Keratinocyte (primary cell): Measurements from ENCODE around the gene TUBA1A. TPM values are rescaled to one million over a fixed set of nuclear protein-coding genes. Genes with fewer than 3 reads are reported as not detected.

Experiments used
- DNase-seq: peaks from one replicate; pipeline ENCODE4 v3.0.0-alpha.2; 2011; ENCODE audit warnings: low read depth, missing footprints, low spot score
- FAIRE-seq: peaks from 2 replicates; lab custom pipeline; 2011; peaks lifted over from hg19 to GRCh38; lab: Jason Lieb, UNC
- H2AFZ ChIP-seq: 2 replicates; pipeline ENCODE4 v1.6.0; 2012; ENCODE audit warnings: low read length, control low read depth, inconsistent platforms; ENCODE audit not compliant: control insufficient read depth
- H3K27ac ChIP-seq: 2 replicates; pipeline ENCODE4 v1.5.1; 2011; ENCODE audit warnings: low read length; ENCODE audit not compliant: control insufficient read depth, insufficient read depth
- H3K27me3 ChIP-seq: 3 replicates; pipeline ENCODE4 v1.6.0; 2011; ENCODE audit warnings: low read length; ENCODE audit not compliant: control insufficient read depth, insufficient read depth; ENCODE audit errors: extremely low read depth
- H3K36me3 ChIP-seq, 2 experiments: 2 replicates in 1 of 2; 3 replicates in 1 of 2; pipeline ENCODE4 v1.5.1; 2011; ENCODE audit warnings: low read length in 2 of 2, mild to moderate bottlenecking in 1 of 2; ENCODE audit not compliant: control insufficient read depth in 2 of 2, insufficient read depth in 2 of 2; ENCODE audit errors: extremely low read depth in 1 of 2
- H3K4me1 ChIP-seq: 3 replicates; pipeline ENCODE4 v1.5.1; 2011; ENCODE audit warnings: low read length; ENCODE audit not compliant: control insufficient read depth, insufficient read depth; ENCODE audit errors: extremely low read depth
- H3K4me2 ChIP-seq: 3 replicates; pipeline ENCODE4 v1.6.0; 2011; ENCODE audit warnings: low read depth, low read length; ENCODE audit not compliant: control insufficient read depth, insufficient read depth; ENCODE audit errors: extremely low read depth
- H3K4me3 ChIP-seq, 3 experiments: fragments of 200-600 bp in 1 of 3; sonication (generic) in 1 of 3; 2 replicates in 2 of 3; 3 replicates in 1 of 3; pipeline ENCODE4 v1.5.1; 2011 to 2016; ENCODE audit warnings: low read length in 3 of 3, mild to moderate bottlenecking in 3 of 3, control low read depth in 2 of 3, inconsistent platforms in 1 of 3, low read depth in 1 of 3, mixed read lengths in 1 of 3, mixed run types in 1 of 3, moderate library complexity in 1 of 3; ENCODE audit not compliant: control insufficient read depth in 2 of 3, insufficient read depth in 2 of 3; ENCODE audit errors: extremely low read depth in 1 of 3
- H3K79me2 ChIP-seq: 2 replicates; pipeline ENCODE4 v1.6.0; 2012; ENCODE audit warnings: low read length; ENCODE audit not compliant: control insufficient read depth, insufficient read depth
- H3K9ac ChIP-seq: 3 replicates; pipeline ENCODE4 v1.6.0; 2011; ENCODE audit warnings: low read length; ENCODE audit not compliant: control insufficient read depth, insufficient read depth; ENCODE audit errors: extremely low read depth
- H3K9me1 ChIP-seq: 3 replicates; pipeline ENCODE4 v1.6.0; 2011; ENCODE audit warnings: low read length; ENCODE audit not compliant: control insufficient read depth, insufficient read depth; ENCODE audit errors: extremely low read depth
- H3K9me3 ChIP-seq: 2 replicates; pipeline ENCODE4 v1.5.1; 2012; ENCODE audit warnings: low read depth, low read length; ENCODE audit not compliant: control insufficient read depth
- H4K20me1 ChIP-seq: 3 replicates; pipeline ENCODE4 v1.6.0; 2011; ENCODE audit warnings: low read length; ENCODE audit not compliant: control insufficient read depth, insufficient read depth; ENCODE audit errors: extremely low read depth
- CTCF ChIP-seq, 3 experiments: IDR thresholded peaks in 1 of 3; conservative IDR thresholded peaks in 1 of 3; optimal IDR thresholded peaks in 1 of 3; 2 replicates in 2 of 3; 3 replicates in 1 of 3; pipeline versions ENCODE3 to v1.5.1; 2011; ENCODE audit warnings: low read length in 3 of 3, mild to moderate bottlenecking in 3 of 3, moderate library complexity in 2 of 3, control low read depth in 1 of 3, inconsistent platforms in 1 of 3; ENCODE audit not compliant: insufficient read depth in 2 of 3; ENCODE audit errors: extremely low read depth in 1 of 3
- EZH2 ChIP-seq: IDR thresholded peaks from one replicate; pipeline ENCODE4 v1.6.1; 2012; ENCODE audit warnings: inconsistent platforms, mild to moderate bottlenecking, low read length, moderate library complexity
- dilution Hi-C: fragments of 300-500 bp; cut with MboI; formaldehyde crosslinking; loops from one replicate; pipeline ENCODE4 v1.7.0; 2020; ENCODE audit warnings: low sequenced_read_pairs; ENCODE audit not compliant: extremely low pct_ligation_motif_present
- polyA plus RNA-seq, 5 experiments: library from polyadenylated mRNA; depleted of rRNA in 3 of 5; stranded (reverse) in 3 of 5; stranded (forward) in 1 of 5; unstranded in 1 of 5; fragments of >200 nt; gene quantifications; 1 replicate in 1 of 5; 2 replicates in 3 of 5; 3 replicates in 1 of 5; pipeline versions ENCODE4 v1.2.1 to v1.2.3, GENCODE V29; 2011 to 2012; ENCODE audit warnings: missing spikeins in 2 of 5, low read depth in 1 of 5, low replicate concordance in 1 of 5

The TUBA1A gene
- polyA plus RNA-seq, 1 donor (not counting 4 experiments of a cell fraction or from before 2014, with no cell fraction given) = 288 TPM

- no peaks in the 10 kb centered on the region for H3K27me3 ChIP-seq
- H2AFZ ChIP-seq = no peak overlapping the region
- TF ChIP-seq CTCF (optimal IDR thresholded peaks at IDR 0.05 in 1 of 3, IDR thresholded peaks at IDR 0.05 in 1 of 3, conservative IDR thresholded peaks at IDR 0.05 in 1 of 3; ENCODE audit: extremely low read depth in 1 of 3, insufficient read depth in 2 of 3, low read length in 3 of 3) (no peak), EZH2 (no peak)
- no peak overlapping the region for H3K9ac ChIP-seq
- no peak overlapping the region for H3K27ac ChIP-seq
- no peaks in the 10 kb centered on the region for H4K20me1 ChIP-seq
- no peaks in the 10 kb centered on the region for H3K36me3 ChIP-seq
- no peak overlapping the region for H3K4me2 ChIP-seq
- DNase-seq (no peak), FAIRE-seq (no peak)
- H3K4me1 ChIP-seq = peaks cover 3% of the 10 kb centered on the region
- H3K9me3 ChIP-seq = no peaks in the 10 kb centered on the region
- H3K79me2 ChIP-seq = no peaks in the 10 kb centered on the region
- dilution Hi-C loops = no loop called here
- H3K9me1 ChIP-seq = no peaks in the 10 kb centered on the region
- no peak overlapping the region for H3K4me3 ChIP-seq
Observed at GRCh38 chr12:49220972-49221371, 32.1 kb upstream of the TUBA1A start.

GRCh38 chr12:49219417-49220026 lies 30.6 kb upstream of the TUBA1A start:
- dilution Hi-C loops = no loop called here
- no peak overlapping the region for H3K27ac ChIP-seq
- no peak overlapping the region for H2AFZ ChIP-seq
- no peak for FAIRE-seq
- H3K4me3 ChIP-seq = no peak overlapping the region
- H3K79me2 ChIP-seq = no peaks in the 10 kb centered on the region
- no peaks in the 10 kb centered on the region for H3K9me1 ChIP-seq
- H3K9ac ChIP-seq = no peak overlapping the region
- TF ChIP-seq CTCF (optimal IDR thresholded peaks at IDR 0.05 in 1 of 3, IDR thresholded peaks at IDR 0.05 in 1 of 3, conservative IDR thresholded peaks at IDR 0.05 in 1 of 3; ENCODE audit: extremely low read depth in 1 of 3, insufficient read depth in 2 of 3, low read length in 3 of 3) (no peak), EZH2 (no peak)
- no peaks in the 10 kb centered on the region for H3K27me3 ChIP-seq
- H3K36me3 ChIP-seq = no peaks in the 10 kb centered on the region
- H3K4me2 ChIP-seq = no peak overlapping the region
- no peaks in the 10 kb centered on the region for H4K20me1 ChIP-seq
- no peak for DNase-seq
- peaks cover 3% of the 10 kb centered on the region for H3K4me1 ChIP-seq
- no peaks in the 10 kb centered on the region for H3K9me3 ChIP-seq
